Uterus (tissue), 2 donors: Measurements from ENCODE around the gene CCDC8.

Experiments used
- CTCF ChIP-seq, 4 experiments: fragments of 200-600 bp in 2 of 4; fragments of 450-650 bp in 2 of 4; sonication (generic) in 2 of 4; IDR thresholded peaks; one replicate each; pipeline ENCODE4 v1.5.1; 2016 to 2019; ENCODE audit warnings: antibody characterized with exemption in 4 of 4, mild to moderate bottlenecking in 2 of 4, moderate library complexity in 1 of 4
- POLR2A ChIP-seq, 2 donors: fragments of 450-650 bp; IDR thresholded peaks; one replicate each; pipeline ENCODE4 v1.6.1; 2016; ENCODE audit warnings: antibody characterized with exemption in 2 of 2, mild to moderate bottlenecking in 1 of 2, moderate library complexity in 1 of 2

DNA sequence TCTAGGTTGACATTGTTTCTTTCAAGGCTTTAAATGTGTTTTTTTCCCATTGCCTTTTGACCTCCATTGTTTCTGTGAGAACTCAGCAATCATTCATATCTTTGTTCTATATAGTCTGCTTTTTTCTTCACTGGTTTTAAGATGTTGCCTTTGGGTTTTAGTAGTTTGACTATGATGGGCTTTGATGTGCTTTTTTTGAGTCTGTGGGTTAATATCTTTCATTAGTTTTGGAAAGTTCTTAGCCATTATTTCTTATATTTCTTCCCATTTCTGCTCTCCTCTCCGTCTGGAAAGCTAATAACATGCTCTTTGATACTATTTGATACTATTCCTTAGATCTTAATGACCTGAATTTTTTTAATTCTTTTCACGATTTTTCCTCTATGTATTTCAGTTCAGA lies 32.7 kb downstream of the CCDC8 start:
- TF ChIP-seq CTCF (IDR thresholded peaks at IDR 0.05) (no peak), POLR2A (IDR thresholded peaks at IDR 0.05) (no peak)
